ENCODE results near the gene TBC1D5.
"Not testable (repeated sequence)": the region's sequence is repeated elsewhere in the genome, so short reads cannot be mapped to it uniquely, and the experiment has no call there.

DNA sequence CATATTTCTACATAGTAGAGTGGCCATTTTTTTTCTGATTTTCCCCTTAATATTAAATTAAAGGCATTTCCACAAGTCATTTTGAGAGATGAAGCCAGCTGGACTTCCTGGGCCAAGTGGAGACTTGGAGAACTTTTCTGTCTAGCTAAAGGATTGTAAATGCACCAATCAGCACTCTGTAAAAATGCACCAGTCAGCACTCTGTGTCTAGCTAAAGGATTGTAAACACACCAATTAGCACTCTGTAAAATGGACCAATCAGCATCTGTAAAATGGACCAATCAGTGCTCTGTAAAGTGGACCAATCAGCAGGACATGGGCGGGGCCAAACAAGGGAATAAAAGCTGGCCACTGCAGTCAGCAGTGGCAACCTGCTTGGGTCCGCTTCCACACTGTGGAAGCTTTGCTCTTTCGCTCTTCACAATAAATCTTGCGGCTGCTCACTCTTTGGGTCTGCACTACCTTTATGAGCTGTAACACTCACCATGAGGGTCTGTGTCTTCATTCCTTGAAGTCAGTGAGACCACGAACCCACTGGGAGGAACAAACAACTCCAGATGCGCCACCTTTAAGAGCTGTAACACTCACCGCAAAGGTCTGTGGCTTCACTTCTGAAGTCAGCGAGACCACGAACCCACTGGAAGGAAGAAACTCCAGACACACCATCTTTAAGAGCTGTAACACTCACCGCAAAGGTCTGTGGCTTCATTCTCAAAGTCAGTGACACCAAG lies 31.9 kb upstream of the TBC1D5 start:
- TF ChIP-seq, protein P1, sequence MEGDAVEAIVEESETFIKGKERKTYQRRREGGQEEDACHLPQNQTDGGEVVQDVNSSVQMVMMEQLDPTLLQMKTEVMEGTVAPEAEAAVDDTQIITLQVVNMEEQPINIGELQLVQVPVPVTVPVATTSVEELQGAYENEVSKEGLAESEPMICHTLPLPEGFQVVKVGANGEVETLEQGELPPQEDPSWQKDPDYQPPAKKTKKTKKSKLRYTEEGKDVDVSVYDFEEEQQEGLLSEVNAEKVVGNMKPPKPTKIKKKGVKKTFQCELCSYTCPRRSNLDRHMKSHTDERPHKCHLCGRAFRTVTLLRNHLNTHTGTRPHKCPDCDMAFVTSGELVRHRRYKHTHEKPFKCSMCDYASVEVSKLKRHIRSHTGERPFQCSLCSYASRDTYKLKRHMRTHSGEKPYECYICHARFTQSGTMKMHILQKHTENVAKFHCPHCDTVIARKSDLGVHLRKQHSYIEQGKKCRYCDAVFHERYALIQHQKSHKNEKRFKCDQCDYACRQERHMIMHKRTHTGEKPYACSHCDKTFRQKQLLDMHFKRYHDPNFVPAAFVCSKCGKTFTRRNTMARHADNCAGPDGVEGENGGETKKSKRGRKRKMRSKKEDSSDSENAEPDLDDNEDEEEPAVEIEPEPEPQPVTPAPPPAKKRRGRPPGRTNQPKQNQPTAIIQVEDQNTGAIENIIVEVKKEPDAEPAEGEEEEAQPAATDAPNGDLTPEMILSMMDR (conservative IDR thresholded peaks at IDR 0.05): not testable (repeated sequence)
- TF ChIP-seq ZFX (IDR thresholded peaks at IDR 0.05): not testable (repeated sequence)
